Activated T-helper 9 cell treated with anti-CD3 and anti-CD28 coated beads, Interleukin-2, amount 50 U/mL, for 16 hours (primary cell): ENCODE results near the gene BAHCC1.

Experiments
- DNase-seq: peaks from one replicate; pipeline ENCODE4 v3.0.0-alpha.2; 2020; ENCODE audit warnings: low read depth

The BAHCC1 gene

DNA sequence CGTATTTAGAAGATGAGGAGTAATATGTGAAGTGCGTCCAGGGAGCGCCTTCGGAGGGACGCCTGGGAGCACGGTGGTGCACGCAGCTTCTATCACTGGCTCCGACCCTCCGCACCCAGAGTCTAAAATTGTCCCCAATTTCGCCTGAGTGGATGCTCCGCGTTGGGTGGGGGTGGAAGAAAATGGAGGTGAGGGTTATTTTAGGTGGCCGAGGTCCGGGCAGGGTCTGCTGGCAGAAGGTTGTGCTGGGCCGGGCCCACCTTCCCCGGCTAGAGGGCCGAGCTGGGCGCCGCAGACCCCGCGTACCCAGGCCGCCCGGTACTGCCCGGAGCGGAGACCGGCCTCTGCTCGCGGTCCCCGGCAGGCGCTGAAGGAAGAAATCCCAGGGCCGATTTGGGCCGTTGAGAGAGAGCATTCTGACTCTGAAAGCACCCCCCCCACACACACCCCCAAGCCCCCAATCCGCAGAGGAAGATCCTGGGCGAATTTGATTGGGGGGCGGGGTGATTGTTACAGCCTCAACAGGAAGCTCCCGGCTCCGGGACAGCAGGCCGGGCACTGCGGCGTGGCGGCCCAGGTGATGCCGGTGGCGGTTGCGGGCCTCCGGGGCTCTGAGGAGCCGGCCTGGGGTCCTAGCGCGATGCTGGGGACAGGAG is 3.0 kb downstream of the BAHCC1 start:
- no peak for DNase-seq

DNA sequence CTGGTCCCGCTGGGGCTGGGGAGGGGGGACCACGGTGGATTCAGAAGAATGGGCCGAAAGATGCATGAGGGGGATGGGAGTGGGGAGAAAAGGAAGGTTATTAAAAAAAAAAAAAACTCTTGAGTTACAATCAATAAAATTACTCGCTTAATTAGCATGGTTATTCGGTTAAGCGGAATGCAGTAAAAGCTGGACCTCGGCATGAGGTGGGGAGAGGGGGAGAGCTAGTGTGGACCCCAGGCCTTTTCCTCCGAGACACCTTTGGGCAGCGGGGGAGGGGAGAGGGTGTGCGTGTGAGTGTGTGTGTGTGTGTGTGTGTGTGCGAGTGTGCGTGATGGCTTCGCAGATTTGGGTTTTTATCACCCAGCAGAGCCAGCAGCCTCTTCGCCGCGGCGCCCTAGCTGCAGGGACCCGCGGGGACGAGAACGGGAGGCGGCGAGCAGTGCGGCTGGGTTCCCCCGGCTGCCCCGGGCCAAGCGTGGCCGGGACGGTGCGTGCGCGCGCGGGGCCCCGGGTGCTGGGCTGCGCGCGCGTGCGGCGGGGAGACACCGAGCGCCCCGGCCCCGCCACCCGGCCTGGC is 3.7 kb downstream of the BAHCC1 start:
- no peak for DNase-seq

DNA sequence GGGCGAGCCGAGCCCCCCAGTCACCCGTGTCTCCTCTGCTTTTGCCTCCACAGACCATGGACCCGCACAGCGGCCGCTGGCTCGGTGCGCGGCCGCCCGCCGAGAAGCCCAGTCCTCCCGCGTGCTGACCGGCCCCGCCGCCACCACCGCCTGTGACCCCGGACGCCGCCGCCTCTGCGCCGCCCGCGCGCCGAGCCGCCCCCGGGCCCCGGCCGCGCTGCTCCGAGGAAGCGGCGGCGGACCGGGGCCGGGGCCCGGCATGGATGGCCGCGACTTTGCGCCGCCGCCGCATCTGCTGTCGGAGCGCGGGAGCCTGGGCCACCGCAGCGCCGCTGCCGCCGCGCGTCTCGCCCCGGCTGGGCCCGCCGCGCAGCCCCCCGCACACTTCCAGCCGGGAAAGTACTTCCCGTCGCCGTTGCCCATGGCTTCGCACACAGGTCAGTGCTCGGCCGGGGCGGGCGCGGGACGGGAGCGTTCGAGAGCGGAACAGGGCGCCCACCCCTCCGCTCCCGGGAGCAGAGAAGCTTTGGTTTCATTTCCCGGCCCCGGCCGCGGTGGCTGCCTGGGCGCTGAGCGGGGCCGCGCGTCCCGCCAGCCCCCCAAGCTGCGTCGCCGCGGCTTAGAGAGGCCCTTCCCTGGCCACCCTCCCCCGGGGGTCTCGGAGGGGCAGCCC is 4.4 kb downstream of the BAHCC1 start:
- no peak for DNase-seq

DNA sequence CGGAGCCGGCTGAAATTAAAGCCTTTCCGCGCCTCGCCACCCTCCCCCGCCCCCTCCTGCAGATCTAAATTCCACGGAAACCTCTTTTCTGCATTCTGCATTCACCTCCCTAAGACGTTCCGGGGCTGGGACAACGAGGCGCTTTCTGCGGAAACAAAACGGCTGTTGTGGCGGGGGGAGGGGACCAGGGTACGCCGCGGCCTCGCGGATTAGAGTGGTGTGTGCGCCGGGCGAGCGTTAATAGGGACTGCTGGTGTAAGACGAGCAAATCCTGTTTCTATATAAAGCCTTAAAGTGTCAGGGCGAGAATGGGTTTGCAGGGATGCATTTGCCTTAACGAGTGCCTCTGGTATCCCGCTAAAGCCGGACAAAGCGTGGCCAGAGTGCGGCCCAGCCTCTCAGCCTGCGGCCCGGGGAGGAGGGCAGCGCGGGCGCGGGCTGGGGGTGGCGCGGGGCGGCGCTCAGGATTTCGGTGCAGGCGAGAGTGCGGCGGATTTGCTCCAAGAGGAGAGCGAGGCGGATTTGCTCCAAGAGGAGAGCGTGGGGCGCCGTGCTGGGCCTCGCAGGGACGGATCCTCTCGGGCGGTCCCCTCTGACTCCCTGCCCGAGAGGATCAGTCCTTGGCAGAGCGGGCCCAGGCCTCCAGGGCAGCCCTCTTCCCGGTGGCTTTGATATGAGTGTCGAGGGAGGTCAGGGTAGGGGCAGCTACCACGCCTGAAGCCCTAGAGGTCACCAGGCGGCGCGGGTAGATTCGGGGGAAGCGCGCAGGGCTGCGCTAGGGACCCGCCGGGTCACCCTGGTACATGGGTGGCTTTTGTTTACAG is 5.1 kb downstream of the BAHCC1 start:
- DNase-seq = no peak

DNA sequence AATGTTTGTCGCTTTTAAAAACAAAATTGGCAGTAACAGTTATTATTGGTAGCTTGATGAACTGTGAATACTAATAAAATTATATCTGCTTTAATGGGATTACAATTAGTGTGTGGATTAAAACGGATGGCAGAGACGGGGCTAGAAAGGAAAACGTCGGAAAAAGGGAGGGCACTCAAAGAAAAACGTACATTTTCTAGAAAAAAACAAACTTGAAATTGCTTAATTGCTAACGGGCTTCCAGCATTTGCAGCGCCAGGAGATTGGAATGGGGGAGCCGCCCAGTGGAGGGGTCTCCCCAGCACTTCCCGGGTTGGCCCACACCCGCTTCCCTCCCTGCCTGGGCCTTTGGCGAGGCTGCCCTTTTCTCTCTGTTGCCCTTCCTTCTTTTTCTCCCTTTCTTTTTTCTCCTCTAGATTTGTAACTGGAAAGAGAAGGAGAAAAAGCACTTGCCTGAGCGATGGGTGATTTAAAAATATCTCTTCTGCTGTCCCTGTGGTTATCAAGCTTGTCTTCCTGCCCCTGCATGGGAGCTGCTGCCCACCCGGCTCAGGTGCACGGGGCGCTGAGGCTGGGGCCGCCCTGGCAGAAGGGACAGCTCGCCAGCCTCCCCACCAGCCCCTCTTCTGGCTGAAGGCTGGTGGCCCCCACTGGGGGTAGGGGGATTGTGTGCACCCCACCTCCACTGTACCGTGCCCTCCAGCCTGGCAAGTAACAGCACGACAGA is 5.9 kb downstream of the BAHCC1 start:
- DNase-seq = no peak

DNA sequence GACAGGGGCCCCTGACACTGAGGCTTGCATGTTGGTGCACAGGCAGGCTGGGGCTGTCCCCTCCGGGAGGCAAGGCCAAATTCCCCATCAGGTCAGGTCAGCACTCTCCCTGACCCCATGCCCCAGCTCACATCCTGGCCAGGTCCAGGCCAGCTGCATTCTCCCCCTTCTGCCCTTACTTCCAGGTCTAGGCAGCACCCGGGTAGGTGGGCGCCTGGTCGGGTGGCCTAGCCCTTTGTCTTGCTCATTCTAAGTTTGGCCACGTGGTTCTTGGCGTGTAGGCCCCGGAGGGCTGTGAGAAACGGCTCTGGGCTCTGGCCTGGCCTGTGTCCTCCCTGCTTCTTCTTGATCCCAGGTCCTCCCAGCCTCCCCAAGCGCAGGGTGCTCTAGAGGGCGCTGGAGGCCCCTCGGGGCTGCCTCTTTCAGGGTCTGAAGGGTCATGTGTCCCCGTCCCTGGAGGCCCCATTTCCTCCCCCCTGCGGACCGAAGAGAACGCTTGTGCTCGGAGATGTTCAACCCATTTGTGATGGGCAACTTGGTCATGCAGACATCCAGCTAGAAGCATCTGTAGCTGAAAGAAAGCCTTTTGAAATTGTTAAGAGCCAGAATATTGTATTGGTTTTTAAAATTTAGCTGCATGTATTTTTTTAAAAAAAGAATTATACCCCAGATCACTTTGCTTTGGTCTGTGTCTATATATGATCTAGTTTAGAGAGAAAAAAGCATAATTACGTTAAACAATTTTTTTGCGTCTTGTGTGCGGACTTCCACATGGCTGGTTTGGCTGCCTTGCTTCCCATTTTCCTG is 6.7 kb downstream of the BAHCC1 start:
- no peak for DNase-seq

DNA sequence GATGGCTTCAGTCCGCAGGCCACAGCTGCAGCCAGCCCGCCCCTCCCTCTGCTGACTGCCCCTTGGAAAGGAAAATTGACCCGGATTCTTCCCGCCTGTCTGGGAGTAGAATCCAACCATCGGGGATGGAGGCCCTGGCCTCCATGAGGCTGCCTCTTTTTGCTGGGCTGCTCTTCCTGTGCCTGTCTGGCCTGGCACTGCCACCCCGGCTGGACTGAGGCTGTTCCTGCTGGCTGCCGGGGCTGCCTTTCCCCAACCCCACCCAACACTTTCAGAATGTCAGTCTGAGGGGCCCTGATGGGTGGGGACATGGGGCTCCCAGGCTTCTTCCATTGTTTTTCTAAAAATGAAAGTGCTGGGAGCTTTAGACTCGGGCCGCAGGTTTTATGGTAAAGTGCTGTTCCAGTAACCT is 7.3 kb downstream of the BAHCC1 start:
- no peak for DNase-seq

DNA sequence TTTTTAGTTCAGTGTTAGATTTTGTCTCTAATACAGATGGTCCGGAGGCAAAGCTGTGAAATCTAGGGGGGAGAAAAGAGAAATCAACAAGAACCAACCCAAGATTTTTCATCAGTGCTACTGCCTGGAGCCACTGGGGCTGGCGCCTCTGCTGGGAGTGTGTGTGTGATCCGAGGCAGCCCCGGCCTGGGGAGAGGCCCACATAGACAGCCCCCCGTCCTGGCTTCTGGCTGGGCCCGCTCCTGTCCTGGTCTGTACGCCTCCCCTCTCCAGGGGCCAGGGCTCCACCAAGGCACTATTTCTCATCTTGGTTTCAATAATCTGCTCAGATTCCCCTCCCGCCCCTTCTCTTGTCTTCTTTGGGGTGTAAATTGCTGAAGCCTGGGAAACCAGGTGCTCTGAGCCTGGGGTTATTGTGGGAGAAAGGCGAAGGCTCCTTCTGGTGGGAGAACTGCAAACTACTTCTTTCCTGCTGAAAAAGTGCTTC is 7.8 kb downstream of the BAHCC1 start:
- no peak for DNase-seq

DNA sequence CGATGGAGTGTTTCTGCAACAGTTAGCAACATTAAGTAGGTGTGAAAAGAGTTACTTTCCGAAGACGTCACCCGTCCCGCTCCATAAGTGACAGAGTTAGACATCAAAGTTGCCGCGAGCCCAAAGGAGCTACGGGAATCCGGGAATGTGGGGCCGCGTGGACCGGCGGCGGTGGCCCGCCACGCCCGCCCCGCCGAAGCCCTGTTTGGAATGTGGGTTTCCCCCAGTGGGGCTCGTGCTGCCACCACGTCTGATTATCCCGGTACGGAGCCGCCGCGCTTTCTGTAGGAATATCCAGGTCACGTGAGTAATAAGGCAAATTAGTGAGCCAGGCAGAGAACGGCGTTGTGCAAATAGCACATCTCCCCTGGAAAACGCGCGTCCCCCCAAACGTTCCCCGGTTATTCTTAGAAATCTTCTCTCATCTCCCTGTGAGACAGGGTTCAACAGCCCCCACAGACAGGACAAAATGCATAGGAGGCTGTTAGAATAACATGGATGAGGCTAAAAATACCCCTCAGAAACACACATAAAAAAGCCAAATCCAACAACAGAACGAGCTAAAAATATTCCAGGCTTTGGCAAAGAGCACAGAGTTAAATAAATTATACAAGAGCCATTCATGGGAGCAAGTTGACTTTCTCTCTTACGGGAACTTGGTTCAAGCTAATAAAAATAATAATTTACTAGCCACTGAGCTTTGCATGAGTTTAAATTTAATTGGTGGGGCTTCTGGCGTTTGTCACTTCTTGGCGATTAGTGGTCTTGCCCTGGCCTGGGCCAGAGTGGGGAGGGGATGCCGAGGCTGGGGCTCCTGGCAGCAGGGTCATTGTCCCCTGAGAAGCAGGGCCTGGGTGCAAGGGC is 8.6 kb downstream of the BAHCC1 start:
- DNase-seq = no peak

DNA sequence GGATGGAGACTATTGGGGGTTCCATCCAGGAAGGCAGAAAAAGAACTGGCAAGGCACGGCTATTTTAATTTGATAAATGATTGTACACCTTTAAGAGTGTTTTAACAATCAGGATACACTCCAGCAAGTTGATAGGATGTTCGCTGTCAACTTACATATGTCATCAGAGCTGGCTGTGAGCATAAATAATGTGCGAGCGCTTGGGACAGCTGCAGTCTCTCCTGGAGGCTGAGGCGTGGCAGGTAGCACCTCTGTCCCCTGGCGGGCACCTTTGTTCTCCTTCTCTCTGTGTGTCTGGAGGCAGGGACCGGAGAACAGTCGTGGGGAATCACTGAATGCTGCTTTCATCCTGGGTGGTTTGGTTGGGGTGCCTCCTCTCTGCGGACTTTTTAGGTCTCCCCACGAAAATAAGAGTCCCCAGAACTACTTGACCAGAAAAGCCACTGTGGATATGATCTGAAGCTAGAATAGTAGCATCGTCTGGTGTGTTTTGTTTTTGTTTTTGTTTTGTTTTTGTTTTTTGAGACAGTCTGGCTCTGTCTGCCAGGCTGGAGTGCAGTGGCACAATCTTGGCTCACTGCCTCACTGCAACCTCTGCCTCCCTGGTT is 9.4 kb downstream of the BAHCC1 start:
- no peak for DNase-seq

DNA sequence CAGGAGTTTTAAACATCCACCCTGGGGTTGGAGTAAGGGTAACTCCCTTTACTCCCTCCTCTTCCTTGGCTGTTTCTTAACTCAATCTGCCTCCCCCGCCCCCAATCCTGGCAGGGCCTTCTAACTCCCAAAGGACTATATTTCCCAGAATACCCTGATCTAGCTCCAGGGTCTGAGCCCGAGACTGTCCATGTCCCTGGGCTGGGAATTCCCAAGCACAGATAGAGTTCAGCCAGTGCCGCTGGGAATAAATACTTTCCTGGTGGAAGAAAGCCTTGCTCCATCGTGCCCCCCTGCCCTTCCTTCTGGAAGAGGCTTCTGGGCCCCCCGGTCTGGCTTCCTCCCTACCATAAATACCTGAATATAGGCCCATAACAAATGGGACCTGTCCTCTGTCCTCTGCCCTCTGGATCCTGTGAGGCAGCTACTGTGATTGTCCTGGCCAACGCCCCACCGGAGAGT is 10.2 kb downstream of the BAHCC1 start:
- DNase-seq = no peak

DNA sequence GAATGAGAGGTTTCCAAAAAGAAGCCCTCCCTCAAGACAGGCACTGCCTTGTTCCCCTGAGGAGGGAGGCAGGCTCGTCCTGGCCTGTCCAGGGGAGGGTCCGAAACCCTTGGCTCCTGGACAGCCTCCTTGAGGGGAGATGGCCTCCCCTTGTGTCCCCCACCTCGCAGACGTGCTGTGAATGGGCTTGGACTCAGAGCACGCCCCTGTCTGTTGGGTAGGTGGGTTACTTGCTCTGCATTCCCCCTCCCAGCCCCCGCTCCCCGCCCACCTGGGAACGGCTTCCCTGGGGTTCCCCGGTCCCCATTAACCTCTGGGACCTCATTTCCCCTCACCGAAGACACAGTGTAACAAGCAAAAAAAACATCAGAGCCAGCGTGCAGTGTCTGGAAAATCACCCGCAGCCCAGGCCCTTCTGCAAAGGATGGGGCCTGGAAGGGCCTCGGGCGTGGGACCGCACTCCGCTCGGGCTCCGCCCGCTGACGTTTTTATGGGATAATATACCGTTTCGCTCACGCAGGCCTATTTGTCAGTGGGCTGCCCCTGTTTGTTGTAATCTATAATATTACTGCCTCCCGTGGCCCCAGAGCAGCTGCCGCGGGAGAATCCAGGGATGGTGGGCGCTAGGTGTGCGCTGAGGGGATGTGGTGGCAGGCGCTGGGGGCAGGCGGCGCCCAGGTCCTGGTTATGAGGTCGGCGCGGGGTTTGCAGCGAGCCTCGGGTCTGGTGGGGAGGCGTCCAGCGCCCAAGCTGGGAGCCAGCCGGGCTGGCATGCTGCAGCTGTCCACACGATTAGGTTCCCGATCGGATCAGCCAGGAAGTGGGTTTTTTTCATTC is 11.1 kb downstream of the BAHCC1 start:
- no peak for DNase-seq

DNA sequence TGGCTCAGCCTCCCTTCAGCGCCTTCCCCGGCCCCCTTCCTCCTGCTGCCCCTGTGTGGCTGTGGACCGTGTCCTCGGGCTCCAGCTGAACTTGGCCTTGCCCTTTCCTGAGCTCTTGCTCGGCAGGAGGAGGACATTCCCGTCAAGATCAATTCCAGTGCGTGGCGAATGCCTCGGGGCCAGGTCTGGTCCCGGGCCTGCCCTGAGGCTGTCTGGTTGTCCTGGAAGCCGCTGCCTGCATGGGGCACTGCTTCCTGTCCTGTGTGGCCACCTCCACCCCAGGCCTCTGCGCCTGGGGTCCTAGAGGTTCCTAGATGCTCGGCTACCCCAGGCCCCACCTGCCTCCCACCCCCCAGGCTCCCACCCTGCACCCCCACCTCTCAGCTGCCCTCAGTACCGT is 12.8 kb downstream of the BAHCC1 start:
- DNase-seq = no peak

DNA sequence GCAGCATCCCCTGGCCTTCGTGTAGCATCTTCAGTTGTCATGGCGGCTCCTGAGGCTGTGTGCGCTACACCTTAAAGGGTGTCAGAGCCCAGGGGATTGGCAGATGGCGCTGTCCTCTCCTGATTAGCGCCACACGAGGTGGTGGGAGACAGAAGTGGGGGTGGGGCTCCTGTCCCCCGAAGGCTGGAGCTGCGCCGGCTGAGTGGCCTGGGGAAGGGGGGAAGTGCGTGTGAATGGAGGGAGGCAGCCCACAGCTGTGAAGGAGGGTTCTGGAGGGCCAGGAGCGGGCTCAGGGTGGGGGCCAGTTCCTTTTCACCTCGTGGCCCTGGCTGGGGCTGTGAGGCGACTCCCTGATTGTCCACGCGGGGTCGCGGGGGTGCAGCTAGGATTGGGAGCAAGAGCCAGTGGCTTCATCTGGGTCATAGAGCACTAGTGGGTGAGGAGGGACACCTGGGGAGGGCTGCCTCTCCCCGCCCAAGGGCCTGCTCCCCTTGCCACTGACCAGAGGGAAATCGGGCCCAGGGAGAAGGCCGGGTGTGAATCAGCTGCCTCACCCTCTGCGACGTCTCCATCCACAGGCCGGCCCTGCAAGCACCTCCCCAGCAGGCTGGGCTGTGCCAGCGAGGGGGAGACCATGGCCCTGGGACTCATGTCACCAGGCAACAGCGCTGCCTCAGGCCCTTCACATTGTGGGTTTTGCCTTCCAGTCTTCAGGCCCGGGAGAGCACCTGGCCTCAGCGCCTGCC is 14.1 kb downstream of the BAHCC1 start:
- DNase-seq = no peak

DNA sequence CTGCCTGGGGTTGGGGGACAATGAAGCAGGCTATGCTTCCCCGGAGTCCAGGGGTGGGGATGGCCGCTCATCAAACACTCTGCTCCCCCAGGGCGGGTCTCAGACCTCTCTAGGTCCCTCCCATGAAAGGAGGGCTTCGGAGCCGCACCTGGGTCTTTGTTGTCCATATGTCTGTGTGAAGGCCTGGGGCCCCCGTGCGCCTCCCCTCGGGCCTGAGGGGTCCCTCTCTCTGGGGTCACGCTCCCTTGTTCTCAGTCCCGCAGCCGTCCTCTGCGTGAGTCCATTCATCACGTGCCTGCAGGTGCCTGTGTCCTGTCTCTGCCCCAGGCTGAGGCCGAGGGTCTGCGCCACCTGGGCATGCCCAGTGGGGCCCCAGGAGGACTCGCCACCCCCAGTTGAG is 15.6 kb downstream of the BAHCC1 start:
- DNase-seq = no peak

DNA sequence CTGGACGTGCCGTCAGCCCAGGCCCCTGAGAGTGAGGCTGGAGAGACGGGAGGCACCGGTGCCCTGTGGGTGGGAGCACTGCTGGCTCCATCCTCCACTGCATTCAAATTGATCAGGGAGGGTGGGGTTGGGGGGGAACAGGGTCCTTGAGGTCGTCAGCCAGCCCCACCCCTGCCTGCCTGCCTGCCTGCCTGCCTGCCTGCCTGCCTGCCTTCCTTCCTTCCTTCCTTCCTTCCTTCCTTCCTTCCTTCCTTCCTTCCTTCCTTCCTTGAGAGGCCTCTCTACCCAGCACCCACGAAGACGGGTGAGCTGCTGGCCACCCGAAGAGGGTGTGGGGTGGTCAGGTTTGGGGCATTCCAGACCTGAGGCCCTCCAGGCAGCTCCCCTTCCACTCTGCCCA is 16.0 kb downstream of the BAHCC1 start:
- no peak for DNase-seq

DNA sequence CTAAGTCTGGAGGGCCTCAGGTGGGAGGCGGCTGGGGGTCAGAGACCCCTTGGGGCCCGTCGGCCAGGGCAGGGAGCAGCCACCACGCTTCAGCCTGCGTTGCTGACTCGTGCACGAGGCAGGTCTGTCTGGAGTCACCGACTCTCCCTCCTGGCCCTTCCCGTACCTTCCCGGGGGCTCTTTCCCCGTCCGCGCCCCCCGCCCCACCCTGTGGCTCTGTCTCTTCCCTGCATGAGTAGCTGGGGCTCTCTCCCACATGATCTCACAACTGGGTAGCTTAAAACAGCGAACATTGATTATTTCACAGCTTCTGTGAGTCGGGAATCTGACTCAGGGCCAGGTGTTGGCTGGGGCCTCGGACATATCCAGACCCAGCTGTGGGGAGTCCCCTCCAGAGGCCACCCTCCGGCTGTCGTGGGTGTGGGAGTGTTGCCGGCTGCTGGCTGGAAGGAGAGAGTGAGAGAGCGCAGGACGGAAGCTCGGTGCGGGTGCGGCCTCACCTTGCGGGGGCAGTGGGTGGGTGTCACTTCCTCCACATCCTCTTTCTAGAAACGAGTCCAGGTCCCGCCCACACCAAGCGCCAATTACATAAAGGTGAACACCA is 17.3 kb downstream of the BAHCC1 start:
- peak; percentile 27 for DNase-seq
